Left renal pelvis (tissue), 4 donors: ENCODE results near the gene PTPN3. TPM values are rescaled to one million over a fixed set of nuclear protein-coding genes. Genes with fewer than 3 reads are reported as not detected.

Experiments
- DNase-seq, 4 donors: peaks; one replicate each; pipeline ENCODE4 v3.0.0-alpha.2; 2013; ENCODE audit warnings: low read depth in 4 of 4, low spot score in 3 of 4
- polyA plus RNA-seq, 4 donors: library from polyadenylated mRNA; unstranded; fragments of 120-200 nt; gene quantifications; one replicate each; pipeline ENCODE4 v1.2.1, GENCODE V29; 2013; ENCODE audit not compliant: insufficient read length in 4 of 4

The PTPN3 gene
- polyA plus RNA-seq, 4 donors = 3.2 to 56.4 (median 51.1) TPM

DNA sequence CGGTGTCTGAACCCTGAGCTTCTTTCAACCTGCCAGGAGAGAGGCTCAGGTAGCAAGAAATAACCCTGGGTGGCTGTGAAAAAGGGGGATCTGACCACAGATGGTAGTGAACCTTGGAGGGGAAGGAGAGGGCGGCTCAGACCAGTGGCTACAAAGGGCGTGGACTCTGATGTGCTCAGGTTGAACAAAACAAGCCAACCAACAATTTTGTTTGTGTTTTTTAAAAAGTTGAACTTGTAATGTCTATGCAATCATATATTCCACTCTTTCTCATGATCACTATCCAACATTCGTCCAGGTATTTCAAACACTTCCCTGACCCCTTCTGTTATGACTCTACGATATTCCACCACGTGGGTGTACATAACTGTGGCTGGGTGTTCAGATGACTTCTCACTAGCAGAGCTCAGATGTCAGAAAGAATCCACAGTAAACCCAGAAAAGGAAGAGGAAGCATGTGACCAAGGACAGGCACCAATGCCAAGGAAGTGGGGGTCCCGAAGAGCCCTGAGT, 20.0 kb downstream of the PTPN3 start:
- no peak for DNase-seq

GRCh38 chr9:109477258-109478050, 20.7 kb downstream of the PTPN3 start:
- peak in 2 of 4 donors; percentile 78 to 84 for DNase-seq

GRCh38 chr9:109476642-109477257, 21.4 kb downstream of the PTPN3 start:
- no peak for DNase-seq

DNA sequence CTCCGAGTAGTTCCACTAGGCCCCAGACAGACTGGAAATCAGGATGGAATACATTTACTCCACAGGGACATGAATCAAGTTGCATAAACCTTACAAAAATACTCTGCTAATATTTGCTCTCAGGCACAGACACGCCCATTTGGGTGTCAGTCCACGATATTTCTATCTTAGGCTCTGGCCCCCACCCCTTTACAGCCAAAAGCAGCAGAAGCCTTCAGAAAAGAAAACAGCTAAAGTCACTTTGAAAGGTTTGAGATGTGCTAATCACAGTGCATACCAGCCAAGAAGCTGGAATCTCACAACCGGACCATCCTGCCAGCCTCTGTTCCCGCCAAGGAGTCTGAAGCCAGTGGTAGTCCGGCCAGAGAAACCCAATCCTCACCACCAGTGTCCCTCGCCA, 22.6 kb downstream of the PTPN3 start:
- DNase-seq = no peak

DNA sequence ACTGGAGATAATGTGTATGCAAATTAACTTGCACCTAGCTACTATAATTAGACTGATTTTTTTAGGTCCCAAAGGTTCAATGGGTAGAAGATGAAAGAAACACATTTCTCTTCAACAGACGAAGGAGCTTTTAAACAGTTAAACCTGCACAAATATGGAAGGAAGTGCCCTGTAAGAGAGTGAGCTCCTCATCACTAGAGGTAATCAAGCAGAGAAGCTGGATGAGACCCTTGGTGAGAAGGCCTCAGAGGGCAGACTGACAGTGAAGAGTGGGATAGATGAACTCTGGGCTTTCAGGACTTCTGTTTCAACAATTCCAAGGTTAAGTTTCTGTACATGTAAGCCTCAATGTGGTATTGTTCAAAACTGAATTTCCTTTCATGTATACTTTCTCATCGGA, 23.2 kb downstream of the PTPN3 start:
- DNase-seq = no peak

- DNase-seq = no peak
These were observed 23.9 kb downstream of the PTPN3 start for GRCh38 chr9:109474170-109474569.

- DNase-seq = no peak
These were observed 24.8 kb downstream of the PTPN3 start for GRCh38 chr9:109473329-109473728.

- no peak for DNase-seq
These were observed 26.4 kb downstream of the PTPN3 start for GRCh38 chr9:109471475-109472393.

GRCh38 chr9:109469646-109470358, 28.3 kb downstream of the PTPN3 start:
- peak in 3 of 4 donors; percentile 51 to 55 (median 51) for DNase-seq

DNA sequence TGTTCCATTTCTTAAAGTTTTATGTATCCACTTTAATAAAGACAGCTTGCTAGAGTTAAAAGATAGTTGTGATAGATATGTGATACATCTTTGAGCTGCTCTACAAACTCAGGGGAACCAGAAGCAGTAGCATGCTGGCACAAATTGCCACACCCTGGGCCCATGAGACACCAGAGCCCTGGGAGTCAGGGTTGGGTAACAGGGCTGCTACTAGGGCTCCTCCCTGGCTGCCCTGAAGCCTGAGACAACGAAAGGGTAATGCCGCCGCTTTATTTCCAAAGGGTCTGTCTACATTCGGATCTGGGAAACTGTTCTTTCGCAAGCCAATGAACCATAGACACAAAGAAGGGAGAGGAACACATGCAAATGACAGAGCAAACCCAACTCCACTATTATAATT, 29.2 kb downstream of the PTPN3 start:
- DNase-seq = no peak

- DNase-seq = no peak
These were observed 30.2 kb downstream of the PTPN3 start for GRCh38 chr9:109467936-109468335.

DNA sequence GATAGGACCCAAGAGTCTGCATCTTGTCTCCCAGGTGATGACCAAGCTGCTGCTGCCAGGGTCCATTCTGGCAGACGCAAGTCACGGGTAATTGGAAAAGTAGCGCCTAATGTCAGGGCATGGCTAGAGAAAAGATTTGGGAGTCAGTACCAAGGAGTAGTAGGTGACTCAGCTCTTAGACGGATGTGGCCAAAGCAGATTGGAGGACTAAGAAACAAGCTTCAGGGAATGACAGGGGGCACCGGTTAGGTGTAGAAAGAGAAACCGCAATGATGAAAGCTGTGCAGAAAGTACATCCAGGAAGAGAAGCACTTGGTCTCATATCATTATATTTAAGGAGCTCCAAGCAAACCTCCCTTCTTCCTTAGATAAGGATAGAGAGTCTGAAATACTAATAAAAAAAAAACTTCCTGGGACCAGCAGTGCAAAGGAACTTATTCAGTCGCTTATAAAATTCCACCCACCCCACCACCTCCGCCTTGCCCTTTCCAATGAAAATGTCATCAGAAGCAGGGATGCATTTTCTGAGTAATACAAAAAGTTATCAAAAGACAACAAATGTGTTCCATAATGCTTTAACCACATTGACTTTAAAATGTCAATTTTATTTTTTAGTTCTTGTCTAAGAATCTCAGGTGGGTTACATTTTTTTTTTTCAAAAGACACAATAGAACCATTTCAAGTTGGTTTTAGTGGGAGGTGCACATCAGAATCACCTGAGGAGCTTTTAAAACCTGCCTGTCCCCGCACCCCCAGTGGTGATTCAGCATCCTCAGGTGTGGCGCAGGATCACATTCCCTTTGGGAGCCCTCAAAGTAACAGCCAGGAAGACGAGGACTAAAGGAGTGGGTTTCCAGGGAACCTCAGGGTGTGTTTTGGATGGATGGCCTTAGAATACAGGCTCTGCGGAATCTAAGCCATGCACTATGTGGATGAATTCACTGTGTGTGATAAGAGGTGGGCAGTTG, 31.2 kb downstream of the PTPN3 start:
- DNase-seq = no peak

DNA sequence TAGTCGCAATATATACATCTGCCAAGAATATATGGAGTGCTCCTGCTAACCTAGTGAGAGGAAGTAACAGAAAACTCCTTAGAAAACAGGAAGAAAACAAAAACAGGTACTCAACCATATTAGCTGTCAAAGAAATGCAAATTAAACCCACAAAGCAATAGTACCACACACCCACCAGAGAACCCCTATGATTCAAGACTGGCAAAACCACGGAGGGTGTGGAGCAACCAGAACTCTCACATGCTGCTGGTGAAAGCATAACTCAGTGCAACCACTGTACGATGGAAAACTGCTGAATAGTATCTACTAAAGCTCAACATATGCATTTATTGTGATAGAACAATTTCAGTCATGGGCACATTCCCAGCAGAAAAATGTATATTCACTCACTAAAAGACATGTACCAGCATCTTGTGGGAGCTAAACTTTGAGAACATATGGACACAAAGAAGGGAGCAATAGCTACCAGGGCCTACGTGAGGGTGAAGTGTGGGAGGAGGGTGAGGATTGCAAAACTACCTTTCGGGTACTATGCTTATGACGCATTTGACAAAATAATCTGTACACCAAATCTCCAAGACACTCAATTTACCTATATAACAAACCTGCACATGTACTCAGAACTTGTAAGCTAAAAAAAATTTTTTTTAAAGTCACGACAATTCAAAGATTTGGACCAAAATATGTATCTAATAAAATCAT, 34.0 kb downstream of the PTPN3 start:
- DNase-seq = no peak

- DNase-seq = no peak
These were observed 37.5 kb downstream of the PTPN3 start for GRCh38 chr9:109460576-109460975.

DNA sequence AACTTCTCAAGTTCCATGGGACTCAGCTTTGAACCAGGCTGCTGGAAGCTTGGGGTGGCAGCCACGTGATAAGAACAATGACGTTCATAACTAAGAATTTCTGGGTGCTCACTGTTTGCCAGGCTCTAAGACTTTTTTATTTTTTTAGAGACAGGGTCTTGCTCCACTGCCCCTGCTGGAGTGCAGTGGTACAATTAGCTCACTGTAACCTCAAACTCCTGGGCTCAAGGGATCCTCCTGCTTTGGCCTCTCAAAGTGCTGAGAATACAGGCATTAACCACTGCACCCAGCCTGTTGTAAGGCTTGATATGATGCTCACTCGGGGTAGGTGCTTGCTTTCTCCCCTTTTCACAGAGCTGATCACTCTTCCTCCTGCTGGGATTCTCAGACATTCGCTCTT, 38.7 kb downstream of the PTPN3 start:
- no peak for DNase-seq

DNA sequence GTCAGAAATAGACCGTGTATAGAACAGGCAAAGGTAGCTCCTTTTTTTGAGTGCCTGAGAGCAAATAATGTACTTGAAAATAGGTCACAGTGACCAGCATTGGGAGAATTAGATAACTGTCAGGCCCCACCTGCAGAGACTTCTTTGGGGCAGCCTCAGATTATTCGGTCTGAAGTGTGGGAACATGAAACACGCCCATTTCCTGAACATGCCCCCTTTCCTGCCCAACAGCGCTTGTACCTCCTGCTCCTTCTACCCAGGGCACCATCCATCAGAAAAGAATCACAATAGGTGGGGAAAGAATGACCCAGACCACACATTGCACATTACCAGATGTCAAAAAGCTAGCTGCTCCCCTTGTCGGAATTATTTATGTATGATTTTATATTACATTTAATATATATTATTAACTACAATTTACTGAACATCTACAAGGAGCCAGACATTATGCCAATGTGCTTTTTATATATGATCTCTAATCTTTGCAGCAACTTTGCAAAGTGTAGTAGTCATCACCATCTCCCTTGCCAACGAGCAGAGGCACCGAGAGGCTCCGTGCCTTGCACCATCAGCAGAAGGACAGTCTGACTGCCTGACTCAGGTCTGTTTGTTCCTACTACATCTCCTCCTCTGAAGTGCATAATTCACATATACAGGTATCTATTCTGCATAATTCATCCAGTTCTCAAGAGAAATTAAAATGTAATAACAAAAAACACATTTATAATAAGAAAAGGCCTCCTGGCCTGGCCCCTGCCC, 39.5 kb downstream of the PTPN3 start:
- no peak for DNase-seq

DNA sequence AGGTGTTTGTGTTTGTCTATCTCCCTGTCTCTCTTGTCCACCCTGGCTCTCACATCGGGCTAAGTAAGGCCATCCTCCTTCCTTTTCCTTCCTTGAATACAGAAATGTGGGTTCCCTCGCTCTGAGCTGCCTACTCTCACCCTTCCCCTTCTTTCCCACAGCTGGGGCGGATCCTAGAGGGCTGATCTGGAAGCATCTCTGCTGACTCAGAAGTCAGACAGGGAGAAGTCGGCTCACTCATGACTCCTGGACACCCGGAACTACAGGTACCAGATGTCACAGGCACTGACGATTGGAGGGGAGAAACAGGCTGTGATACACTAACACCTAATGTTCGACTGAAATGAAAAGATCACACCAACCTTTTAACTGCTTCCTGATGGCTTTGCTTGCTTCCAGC, 41.3 kb downstream of the PTPN3 start:
- DNase-seq = no peak

- DNase-seq = no peak
These were observed 42.2 kb downstream of the PTPN3 start for GRCh38 chr9:109455861-109456260.
